A549 treated with DMSO at 1 μM for 4 hours (cell line): Measurements from ENCODE around the gene IDH3B. TPM values are rescaled to one million over a fixed set of nuclear protein-coding genes. Genes with fewer than 3 reads are reported as not detected.

Source experiments
- total RNA-seq: library from RNA; stranded (reverse); fragments of 200-300 nt; extraction: Qiagen RNA extraction; gene quantifications from 5 replicates; pipeline ENCODE4 v1.2.3, GENCODE V29; 2022; ENCODE audit warnings: low read depth

Gene IDH3B
- total RNA-seq, result 121 to 136 TPM (median 134 TPM) in 5 replicates

GRCh38 chr20:2663887-2664719 is at the start of gene IDH3B:
Gene IDH3B, minus strand, starts transcription at chr20:2664216. Its CDS starts 28 bp downstream, at chr20:2664188.

GRCh38 chr20:2692036-2692885 is 28.2 kb upstream of the IDH3B start, which contains the start of gene EBF4:
Gene EBF4, plus strand, starts transcription at chr20:2692780. Its CDS starts 866 bp downstream, at chr20:2693646.

GRCh38 chr20:2651772-2652723 is 12.0 kb downstream of the IDH3B start, which contains the start of gene NOP56:
Gene NOP56, plus strand, starts transcription at chr20:2652632. Its CDS starts 29 bp downstream, at chr20:2652661.

Other genes with a start within 250 kb of the IDH3B start
- gene SNRPB, start 193.4 kb downstream of the IDH3B start, total RNA-seq, result 932 to 1,046 TPM (median 968 TPM) in 5 replicates
- gene ZNF343, start 155.3 kb downstream of the IDH3B start, total RNA-seq, result 12.7 to 17.9 TPM (median 15.2 TPM) in 5 replicates
- not detected in 5 replicates for gene TMC2, start 127.6 kb downstream of the IDH3B start, total RNA-seq
- gene NOP56, start 11.6 kb downstream of the IDH3B start, total RNA-seq, result 599 to 673 TPM (median 643 TPM) in 5 replicates
- 1.8 to 3.5 TPM (median 2.6 TPM) in 5 replicates for gene EBF4, start 28.6 kb upstream of the IDH3B start, total RNA-seq
- not detected in 5 replicates for gene CPXM1, start 136.4 kb upstream of the IDH3B start, total RNA-seq
- gene C20orf141, start 150.8 kb upstream of the IDH3B start, total RNA-seq, result 0.23 to 0.62 TPM (median 0.49 TPM) in 4 of 5 replicates, not detected in the other
- not detected in 5 replicates for gene TMEM239, start 152.1 kb upstream of the IDH3B start, total RNA-seq
- 20.9 to 30.2 TPM (median 28.9 TPM) in 5 replicates for gene PCED1A, start 176.4 kb upstream of the IDH3B start, total RNA-seq
- gene VPS16, start 176.5 kb upstream of the IDH3B start, total RNA-seq, result 25.5 to 35.6 TPM (median 35.2 TPM) in 5 replicates
- 31.2 to 39.3 TPM (median 38.3 TPM) in 5 replicates for gene PTPRA, start 209.3 kb upstream of the IDH3B start, total RNA-seq